SK-N-DZ (cell line): Measurements from ENCODE around the gene KRTAP21-2.

ENCODE experiments used
- small RNA-seq, 2 experiments: library from RNA; depleted of rRNA; stranded (forward); fragments of <200 nt; gene quantifications; one replicate each; pipeline ENCODE3, GENCODE V24; 2014

The KRTAP21-2 gene

Small RNAs within 50 kb of the gene (small RNA-seq; reads per million reads assigned to genes)
- gene AP000244.1: 0 reads per million in 2 experiments
- gene KRTAP21-3: 0 reads per million in 2 experiments
